H1 (cell line): Measurements from ENCODE around the gene PACSIN1.

Experiments
- CTCF ChIP-seq, 3 experiments: IDR thresholded peaks; 1 replicate in 2 of 3; 2 replicates in 1 of 3; pipeline versions ENCODE4 v1.5.1 to v1.6.1; 2011; ENCODE audit warnings: low read length in 3 of 3, mild to moderate bottlenecking in 3 of 3, inconsistent platforms in 2 of 3, low read depth in 1 of 3, moderate library complexity in 1 of 3; ENCODE audit not compliant: insufficient read depth in 1 of 3; ENCODE audit errors: control extremely low read depth in 1 of 3
- HDAC2 ChIP-seq, 2 experiments: fragments of 300-600 bp in 1 of 2; sonication (generic) in 1 of 2; IDR thresholded peaks; 2 replicates each; pipeline ENCODE4 v1.6.1; 2011 to 2012; ENCODE audit warnings: low read depth in 2 of 2, low read length in 2 of 2, mild to moderate bottlenecking in 2 of 2, moderate library complexity in 2 of 2, borderline replicate concordance in 1 of 2, inconsistent platforms in 1 of 2
- KDM5A ChIP-seq: fragments of 200-600 bp; IDR thresholded peaks from 2 replicates; pipeline ENCODE4 v1.7.1; 2012; ENCODE audit warnings: mild to moderate bottlenecking, low read length, inconsistent platforms, mixed read lengths
- POLR2A ChIP-seq, 2 experiments: IDR thresholded peaks; 1 replicate in 1 of 2; 2 replicates in 1 of 2; pipeline ENCODE4 v1.6.1; 2011; ENCODE audit warnings: low read depth in 2 of 2, low read length in 2 of 2, mild to moderate bottlenecking in 2 of 2; ENCODE audit errors: control extremely low read depth in 1 of 2
- RAD21 ChIP-seq, 2 experiments: IDR thresholded peaks in 1 of 2; conservative IDR thresholded peaks in 1 of 2; 2 replicates each; pipeline ENCODE4 v1.6.1; 2011; ENCODE audit warnings: low read depth in 2 of 2, low read length in 2 of 2, improper control_type of control experiment in 1 of 2, inconsistent platforms in 1 of 2, mild to moderate bottlenecking in 1 of 2, moderate library complexity in 1 of 2
- SUZ12 ChIP-seq: fragments of 200-600 bp; sonication (generic); IDR thresholded peaks from 2 replicates; pipeline ENCODE4 v1.6.1; 2012; ENCODE audit warnings: mild to moderate bottlenecking, inconsistent platforms, low read length, moderate library complexity, mixed read lengths

- no peak for TF ChIP-seq POLR2A (IDR thresholded peaks at IDR 0.05; ENCODE audit: control extremely low read depth in 1 of 2, low read depth in 2 of 2, low read length in 2 of 2)
- no peak for TF ChIP-seq CTCF (IDR thresholded peaks at IDR 0.05; ENCODE audit: control extremely low read depth in 1 of 3, insufficient read depth in 1 of 3, low read depth in 1 of 3, low read length in 3 of 3)
- no peak for TF ChIP-seq HDAC2 (IDR thresholded peaks at IDR 0.05; ENCODE audit: borderline replicate concordance in 1 of 2, low read depth in 2 of 2, low read length in 2 of 2)
- no peak for TF ChIP-seq RAD21 (IDR thresholded peaks at IDR 0.05 in 1 of 2, conservative IDR thresholded peaks at IDR 0.05 in 1 of 2; ENCODE audit: low read depth in 2 of 2, low read length in 2 of 2)
- no peak for TF ChIP-seq SUZ12
- TF ChIP-seq KDM5A: no peak
Observed at GRCh38 chr6:34508425-34508824, 42.5 kb downstream of the PACSIN1 start.
